Sigmoid colon (tissue), 7 donors: ENCODE results near the gene ARHGAP28. TPM values are rescaled to one million over a fixed set of nuclear protein-coding genes. Genes with fewer than 3 reads are reported as not detected.

ENCODE experiments used
- DNase-seq: peaks from one replicate; pipeline ENCODE4 v3.0.0-alpha.2; 2019
- H3K27ac ChIP-seq, 4 donors: fragments of 200-600 bp; sonication (generic); one replicate each; pipeline ENCODE4 v1.5.1; 2016 to 2019; ENCODE audit warnings: mild to moderate bottlenecking in 1 of 4
- H3K27me3 ChIP-seq, 3 donors: fragments of 200-600 bp; sonication (generic); one replicate each; pipeline ENCODE4 v1.5.1; 2019; ENCODE audit warnings: mild to moderate bottlenecking in 1 of 3
- H3K36me3 ChIP-seq, 4 donors: fragments of 200-600 bp; sonication (generic); one replicate each; pipeline ENCODE4 v1.5.1; 2016 to 2019
- H3K4me1 ChIP-seq, 4 donors: fragments of 200-600 bp; sonication (generic); one replicate each; pipeline ENCODE4 v1.5.1; 2017 to 2019
- H3K4me3 ChIP-seq, 4 donors: fragments of 200-600 bp; sonication (generic); one replicate each; pipeline ENCODE4 v1.5.1; 2017 to 2019; ENCODE audit warnings: mild to moderate bottlenecking in 2 of 4, moderate library complexity in 1 of 4
- H3K9me3 ChIP-seq, 4 donors: fragments of 200-600 bp in 3 of 4; sonication (generic) in 3 of 4; one replicate each; pipeline versions ENCODE4 v1.5.1 to v1.6.1; 2013 to 2019
- EP300 ChIP-seq, 4 donors: sonication (generic); formaldehyde crosslinking; IDR thresholded peaks; one replicate each; pipeline ENCODE4 v1.6.1; 2017; ENCODE audit warnings: antibody characterized with exemption in 4 of 4
- POLR2A ChIP-seq, 2 donors: fragments of 450-650 bp; IDR thresholded peaks; one replicate each; pipeline ENCODE4 v1.6.1; 2016; ENCODE audit warnings: antibody characterized with exemption in 2 of 2, mild to moderate bottlenecking in 2 of 2, moderate library complexity in 2 of 2
- POLR2AphosphoS5 ChIP-seq, 4 donors: sonication (generic); formaldehyde crosslinking; IDR thresholded peaks; one replicate each; pipeline ENCODE4 v1.6.1; 2017; ENCODE audit warnings: antibody characterized with exemption in 4 of 4
- WGBS, 2 donors: extraction: QIAGEN DNeasy Blood & Tissue Kit; methylation state at CpG; one replicate each; pipeline ENCODE4 v1.1.7; 2013; 5-methylcytosine and 5-hydroxymethylcytosine counted together
- intact Hi-C: fragments of 100-400 bp; cut with DNase I; formaldehyde crosslinking; loops from one replicate; pipeline ENCODE4 v1.15.1; 2023
- polyA plus RNA-seq, 3 donors: library from polyadenylated mRNA; stranded (reverse); fragments of 200-250 nt; gene quantifications; one replicate each; pipeline ENCODE4 v1.2.3, GENCODE V29; 2013
- total RNA-seq, 4 donors: library from RNA; depleted of rRNA; stranded (reverse); fragments of >200 nt; gene quantifications; one replicate each; pipeline ENCODE4 v1.1.0, GENCODE V29; 2016
- TF ChIP-seq, protein P1 (sequence below), 4 experiments: fragments of 450-650 bp in 3 of 4; fragments of 200-600 bp in 1 of 4; IDR thresholded peaks; one replicate each; pipeline ENCODE4 v1.5.1; 2016 to 2019; ENCODE audit warnings: antibody characterized with exemption in 4 of 4, mild to moderate bottlenecking in 3 of 4, moderate library complexity in 2 of 4
- donor health status: healthy with polysubstance abuse.
- donor health status: Bipolar disorder and iron deficiency.
- donor health status: healthy.

Gene ARHGAP28
- total and polyA plus RNA-seq, 7 donors = 0.23 to 13.2 (median 4.3) TPM

DNA sequence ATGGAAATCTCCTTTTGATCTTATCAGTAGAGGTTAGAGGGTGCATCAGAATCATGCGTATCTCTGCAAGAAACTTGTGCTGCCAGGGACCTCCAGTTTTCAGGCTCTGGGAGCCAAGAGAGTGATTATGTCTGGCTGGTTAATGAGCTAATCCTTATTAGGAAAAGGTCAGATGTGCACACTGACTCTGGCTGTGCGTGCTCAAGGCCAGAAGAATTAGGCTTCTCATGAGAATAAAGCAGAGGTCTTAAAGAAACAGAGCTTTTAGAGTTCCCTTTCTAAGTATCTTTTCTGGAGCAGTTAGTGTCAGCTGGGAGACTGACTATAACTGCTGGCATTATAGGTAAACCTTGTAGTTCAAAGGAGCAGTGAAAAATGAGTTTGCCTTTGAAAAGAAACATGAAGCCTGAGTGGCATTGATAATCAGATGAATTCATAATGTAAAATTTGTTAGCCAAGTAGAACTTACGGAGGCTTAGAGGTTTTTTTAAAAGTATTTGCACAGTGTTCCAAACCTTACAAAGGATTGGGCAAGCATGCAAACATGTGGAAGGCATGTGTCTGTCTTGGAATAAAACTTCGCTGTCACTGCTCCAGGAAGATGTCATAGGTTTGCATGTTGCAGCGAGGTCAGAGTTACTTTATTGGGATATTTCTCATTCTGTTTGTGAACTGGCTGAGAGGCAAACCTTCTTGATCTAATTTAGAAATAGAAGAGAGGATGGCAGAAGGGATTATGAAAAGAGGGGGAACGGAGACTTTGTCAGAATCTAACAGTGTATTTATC is 151.7 kb downstream of the ARHGAP28 start:
- Histone ChIP-seq H3K36me3 (no peaks in the 10 kb centered on the region), H3K27ac (peak overlapping the region in 3 of 4 donors; percentile 24 to 52 (median 32)), H3K4me3 (no peak overlapping the region), H3K4me1 (peaks cover 0 to 27% (median 25%) of the 10 kb centered on the region in 4 donors), H3K27me3 (no peaks in the 10 kb centered on the region), H3K9me3 (no peaks in the 10 kb centered on the region)
- no peak for DNase-seq
- intact Hi-C loops = no loop called here
- WGBS, 2 donors = 54 to 60% methylated on average over 6 of the region's 6 CpGs
- TF ChIP-seq EP300 (IDR thresholded peaks at IDR 0.05) (no peak), POLR2AphosphoS5 (IDR thresholded peaks at IDR 0.05) (peak in 3 of 4 donors; percentile 20 to 43 (median 31))

DNA sequence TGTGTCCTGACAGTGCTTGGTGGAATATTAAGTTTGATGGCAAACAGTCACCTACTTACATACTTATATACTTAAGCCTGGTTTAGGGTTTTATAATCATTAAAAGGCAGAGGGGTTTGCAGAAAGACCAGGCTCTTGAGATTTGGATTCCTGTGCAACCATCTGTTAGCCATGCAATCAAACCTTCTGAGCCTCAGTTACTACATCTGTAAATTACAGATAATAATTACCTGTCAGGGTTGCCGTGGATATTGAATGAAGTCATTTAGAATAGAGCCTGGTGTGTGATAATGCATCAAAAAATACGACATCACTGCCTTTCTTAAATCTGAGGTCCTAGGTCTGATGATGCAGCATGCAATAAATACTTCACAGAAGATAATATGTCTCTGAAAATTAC is 152.9 kb downstream of the ARHGAP28 start:
- Histone ChIP-seq H3K27me3 (no peaks in the 10 kb centered on the region), H3K4me3 (no peak overlapping the region), H3K9me3 (no peaks in the 10 kb centered on the region), H3K36me3 (peaks cover 0 to 3% (median 0%) of the 10 kb centered on the region in 4 donors), H3K4me1 (peaks cover 0 to 26% (median 19%) of the 10 kb centered on the region in 4 donors), H3K27ac (no peak overlapping the region)
- TF ChIP-seq POLR2A (IDR thresholded peaks at IDR 0.05) = no peak
- no peak for TF ChIP-seq POLR2AphosphoS5 (IDR thresholded peaks at IDR 0.05)
- TF ChIP-seq, protein P1, sequence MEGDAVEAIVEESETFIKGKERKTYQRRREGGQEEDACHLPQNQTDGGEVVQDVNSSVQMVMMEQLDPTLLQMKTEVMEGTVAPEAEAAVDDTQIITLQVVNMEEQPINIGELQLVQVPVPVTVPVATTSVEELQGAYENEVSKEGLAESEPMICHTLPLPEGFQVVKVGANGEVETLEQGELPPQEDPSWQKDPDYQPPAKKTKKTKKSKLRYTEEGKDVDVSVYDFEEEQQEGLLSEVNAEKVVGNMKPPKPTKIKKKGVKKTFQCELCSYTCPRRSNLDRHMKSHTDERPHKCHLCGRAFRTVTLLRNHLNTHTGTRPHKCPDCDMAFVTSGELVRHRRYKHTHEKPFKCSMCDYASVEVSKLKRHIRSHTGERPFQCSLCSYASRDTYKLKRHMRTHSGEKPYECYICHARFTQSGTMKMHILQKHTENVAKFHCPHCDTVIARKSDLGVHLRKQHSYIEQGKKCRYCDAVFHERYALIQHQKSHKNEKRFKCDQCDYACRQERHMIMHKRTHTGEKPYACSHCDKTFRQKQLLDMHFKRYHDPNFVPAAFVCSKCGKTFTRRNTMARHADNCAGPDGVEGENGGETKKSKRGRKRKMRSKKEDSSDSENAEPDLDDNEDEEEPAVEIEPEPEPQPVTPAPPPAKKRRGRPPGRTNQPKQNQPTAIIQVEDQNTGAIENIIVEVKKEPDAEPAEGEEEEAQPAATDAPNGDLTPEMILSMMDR (IDR thresholded peaks at IDR 0.05) = no peak
- TF ChIP-seq EP300 (IDR thresholded peaks at IDR 0.05) = no peak
- 61 to 88% methylated on average over 2 of the region's 2 CpGs for WGBS, 2 donors
- no peak for DNase-seq
- intact Hi-C loops = no loop called here

DNA sequence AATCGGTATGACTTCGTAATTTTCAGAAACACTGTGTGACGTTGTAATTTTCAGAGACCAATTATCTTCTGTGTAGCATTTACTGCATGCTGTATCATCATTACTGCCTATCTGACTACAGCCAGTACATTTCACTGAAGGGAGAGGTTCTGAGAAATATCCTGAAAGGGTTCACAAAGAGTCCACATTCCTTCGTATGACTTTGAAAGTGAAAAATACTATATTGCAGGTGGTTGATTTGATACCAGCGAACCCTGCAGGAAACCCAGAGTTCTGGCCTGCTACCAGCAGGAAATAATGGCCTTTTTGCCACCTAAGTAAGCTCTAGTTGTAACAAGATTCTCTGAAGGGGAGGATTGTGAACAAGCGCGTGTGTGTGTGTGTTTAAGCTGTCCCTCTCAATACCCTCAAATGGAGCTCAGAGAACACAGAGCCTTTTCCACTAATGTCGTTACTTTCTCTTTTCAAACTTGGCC is 155.5 kb downstream of the ARHGAP28 start:
- no peak for DNase-seq
- H3K4me1 ChIP-seq = peaks cover 0 to 26% (median 19%) of the 10 kb centered on the region in 4 donors
- no peaks in the 10 kb centered on the region for H3K9me3 ChIP-seq
- H3K4me3 ChIP-seq = peak overlapping the region in 2 of 4 donors; percentile 11 to 20
- 68 to 71% methylated on average over 8 of the region's 8 CpGs for WGBS, 2 donors
- peaks cover 0 to 5% (median 0%) of the 10 kb centered on the region in 4 donors for H3K36me3 ChIP-seq
- peak overlapping the region; percentile 28 to 59 (median 46) for H3K27ac ChIP-seq
- TF ChIP-seq POLR2A (IDR thresholded peaks at IDR 0.05) (no peak), EP300 (IDR thresholded peaks at IDR 0.05) (no peak), POLR2AphosphoS5 (IDR thresholded peaks at IDR 0.05) (no peak)
- TF ChIP-seq, protein P1 (IDR thresholded peaks at IDR 0.05) = no peak
- H3K27me3 ChIP-seq = no peaks in the 10 kb centered on the region
- intact Hi-C loops = loop anchor here (5.0 kb wide), 2 partner anchors 158 to 1008 kb away; partner anchors contain the start of gene ARHGAP28

DNA sequence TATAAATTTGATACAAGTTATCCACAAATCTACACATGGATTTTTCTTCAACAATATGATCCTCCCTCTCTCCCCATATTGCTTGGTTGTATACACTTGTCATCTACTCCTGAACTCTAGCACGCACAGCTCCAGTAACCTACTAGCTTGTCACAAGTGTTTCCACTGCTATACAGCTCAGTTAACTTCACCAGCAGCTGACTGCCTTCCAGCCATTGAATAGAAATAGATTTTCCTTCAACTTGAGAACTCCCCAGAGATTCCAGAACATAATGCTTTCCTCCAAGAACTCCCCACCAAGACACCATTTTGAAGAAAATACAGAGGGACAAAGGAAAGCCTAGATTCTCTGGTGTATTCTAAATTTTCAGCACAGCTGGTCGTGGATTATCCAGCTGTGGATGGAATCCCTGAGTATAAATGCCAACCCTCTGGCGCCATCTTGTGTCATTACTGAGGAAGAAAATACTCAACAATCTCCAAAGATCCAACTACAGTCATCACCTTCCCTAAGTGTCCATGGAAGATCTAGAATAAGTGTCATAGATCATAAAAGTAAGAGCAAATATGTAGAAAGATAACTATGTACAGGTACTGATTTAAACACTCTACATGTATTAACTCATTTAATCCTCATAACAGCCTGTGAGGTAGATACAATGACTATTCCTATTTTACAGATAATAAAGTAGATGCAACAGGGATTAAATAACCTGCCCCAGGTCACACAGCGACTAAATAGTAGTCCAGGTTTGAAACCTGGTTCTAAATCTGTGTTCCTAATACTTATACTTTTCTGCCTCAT is 156.7 kb downstream of the ARHGAP28 start:
- intact Hi-C loops = loop anchor here (1.0 to 5.0 kb wide), 3 partner anchors 159 to 1009 kb away; partner anchors contain the start of gene ARHGAP28
- Histone ChIP-seq H3K4me1 (peaks cover 0 to 19% (median 12%) of the 10 kb centered on the region in 4 donors), H3K27ac (peak overlapping the region in 3 of 4 donors; percentile 40 to 59 (median 52)), H3K36me3 (peaks cover 0 to 5% (median 0%) of the 10 kb centered on the region in 4 donors), H3K9me3 (no peaks in the 10 kb centered on the region), H3K27me3 (no peaks in the 10 kb centered on the region), H3K4me3 (no peak overlapping the region)
- no peak for DNase-seq
- TF ChIP-seq, protein P1 (IDR thresholded peaks at IDR 0.05) = peak; percentile 48 to 79 (median 60)
- no peak for TF ChIP-seq POLR2AphosphoS5 (IDR thresholded peaks at IDR 0.05)
- no peak for TF ChIP-seq EP300 (IDR thresholded peaks at IDR 0.05)
- TF ChIP-seq POLR2A (IDR thresholded peaks at IDR 0.05) = no peak
- WGBS, 2 donors = 13 to 26% methylated on average over 4 of the region's 4 CpGs
